ENCODE measurements around the gene AMY1B.
"Not testable (repeated sequence)": the region's sequence is repeated elsewhere in the genome, so short reads cannot be mapped to it uniquely, and the experiment has no call there.

DNA sequence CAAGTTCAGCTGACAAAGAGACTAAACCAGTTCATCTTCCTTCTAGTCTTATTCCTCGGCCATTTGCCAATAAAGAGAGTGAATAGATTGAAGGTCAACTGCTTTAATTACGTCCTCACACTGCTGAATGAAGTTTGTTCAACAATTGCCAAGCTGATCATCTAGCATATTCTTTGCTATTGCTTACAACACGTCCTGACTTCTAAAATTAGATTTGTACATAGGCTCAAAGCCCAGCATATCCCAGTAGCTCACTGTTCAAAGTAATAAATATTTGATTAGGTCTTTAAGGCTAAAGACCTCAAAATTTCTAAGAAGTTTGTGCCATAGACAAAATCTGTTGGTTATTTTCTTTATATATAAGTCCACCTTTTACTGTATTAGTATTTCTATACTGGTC is 19.7 kb downstream of the AMY1B start:
- TF ChIP-seq, protein P1, sequence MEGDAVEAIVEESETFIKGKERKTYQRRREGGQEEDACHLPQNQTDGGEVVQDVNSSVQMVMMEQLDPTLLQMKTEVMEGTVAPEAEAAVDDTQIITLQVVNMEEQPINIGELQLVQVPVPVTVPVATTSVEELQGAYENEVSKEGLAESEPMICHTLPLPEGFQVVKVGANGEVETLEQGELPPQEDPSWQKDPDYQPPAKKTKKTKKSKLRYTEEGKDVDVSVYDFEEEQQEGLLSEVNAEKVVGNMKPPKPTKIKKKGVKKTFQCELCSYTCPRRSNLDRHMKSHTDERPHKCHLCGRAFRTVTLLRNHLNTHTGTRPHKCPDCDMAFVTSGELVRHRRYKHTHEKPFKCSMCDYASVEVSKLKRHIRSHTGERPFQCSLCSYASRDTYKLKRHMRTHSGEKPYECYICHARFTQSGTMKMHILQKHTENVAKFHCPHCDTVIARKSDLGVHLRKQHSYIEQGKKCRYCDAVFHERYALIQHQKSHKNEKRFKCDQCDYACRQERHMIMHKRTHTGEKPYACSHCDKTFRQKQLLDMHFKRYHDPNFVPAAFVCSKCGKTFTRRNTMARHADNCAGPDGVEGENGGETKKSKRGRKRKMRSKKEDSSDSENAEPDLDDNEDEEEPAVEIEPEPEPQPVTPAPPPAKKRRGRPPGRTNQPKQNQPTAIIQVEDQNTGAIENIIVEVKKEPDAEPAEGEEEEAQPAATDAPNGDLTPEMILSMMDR (IDR thresholded peaks at IDR 0.05; ENCODE audit: insufficient read depth, low read length), result not testable (repeated sequence)
- TF ChIP-seq POLR2AphosphoS5 (IDR thresholded peaks at IDR 0.05; ENCODE audit: low read depth); GABPA (IDR thresholded peaks at IDR 0.05; ENCODE audit: low read depth); SPI1 (IDR thresholded peaks at IDR 0.05; ENCODE audit: borderline replicate concordance, low read depth): not testable (repeated sequence)
